DOHH2 (cell line): Measurements from ENCODE around the gene GLB1L2.

Experiments
- H3F3A ChIP-seq: fragments of 200-600 bp; sonication (generic), shearing (Covaris generic); 2 replicates; pipeline ENCODE4 v1.6.0; 2016; ENCODE audit warnings: antibody characterized with exemption, mild to moderate bottlenecking; ENCODE audit not compliant: control insufficient read depth, insufficient read depth
- H3K27ac ChIP-seq: fragments of 200-600 bp; sonication (generic); 2 replicates; pipeline ENCODE4 v1.5.1; 2014; ENCODE audit warnings: low read depth, mild to moderate bottlenecking, low read length, moderate library complexity
- H3K27me3 ChIP-seq: fragments of 200-600 bp; sonication (generic); 2 replicates; pipeline ENCODE4 v1.6.1; 2014; ENCODE audit warnings: mild to moderate bottlenecking, low read length, mixed read lengths; ENCODE audit not compliant: control insufficient read depth
- H3K36me3 ChIP-seq: fragments of 200-600 bp; sonication (generic); 2 replicates; pipeline ENCODE4 v1.6.1; 2014; ENCODE audit warnings: mild to moderate bottlenecking, low read length, moderate library complexity, mixed read lengths; ENCODE audit not compliant: control insufficient read depth
- H3K4me1 ChIP-seq: fragments of 200-600 bp; sonication (generic); 2 replicates; pipeline ENCODE4 v1.6.1; 2014; ENCODE audit warnings: mild to moderate bottlenecking, low read length, mixed read lengths; ENCODE audit not compliant: control insufficient read depth
- H3K4me2 ChIP-seq: fragments of 200-600 bp; sonication (generic); 2 replicates; pipeline ENCODE4 v1.6.0; 2014; ENCODE audit warnings: mild to moderate bottlenecking, low read length, moderate library complexity
- H3K4me3 ChIP-seq: fragments of 200-600 bp; sonication (generic); 2 replicates; pipeline ENCODE4 v1.5.1; 2014; ENCODE audit warnings: mild to moderate bottlenecking, low read length, mixed read lengths
- H3K79me2 ChIP-seq: fragments of 200-600 bp; sonication (generic); 2 replicates; pipeline ENCODE4 v1.6.1; 2014; ENCODE audit warnings: mild to moderate bottlenecking, low read length, mixed read lengths; ENCODE audit not compliant: control insufficient read depth
- H3K9me2 ChIP-seq: fragments of 200-600 bp; sonication (generic); replicated peaks from 2 replicates; pipeline ENCODE4 v1.6.1; 2014; ENCODE audit warnings: mild to moderate bottlenecking, low read length, mixed read lengths; ENCODE audit not compliant: control insufficient read depth
- H3K9me3 ChIP-seq: fragments of 200-600 bp; sonication (generic); 2 replicates; pipeline ENCODE4 v1.6.1; 2014; ENCODE audit warnings: antibody characterized with exemption, low read length, mixed read lengths; ENCODE audit not compliant: control insufficient read depth, insufficient read depth
- H4K20me1 ChIP-seq: fragments of 200-600 bp; sonication (generic); 2 replicates; pipeline ENCODE4 v1.6.0; 2014; ENCODE audit warnings: low read depth, mild to moderate bottlenecking, antibody characterized with exemption, low read length, moderate library complexity; ENCODE audit not compliant: control insufficient read depth, insufficient read depth
- EZH2phosphoT487 ChIP-seq: fragments of 200-600 bp; sonication (generic); IDR thresholded peaks from 2 replicates; pipeline ENCODE4 v1.6.1; 2017; ENCODE audit warnings: borderline replicate concordance, mild to moderate bottlenecking, antibody characterized with exemption, low read length, moderate library complexity, mixed read lengths
- TF ChIP-seq, protein P1 (sequence below): fragments of 200-600 bp; sonication (generic); IDR thresholded peaks from one replicate; pipeline ENCODE4 v1.5.1; 2014; ENCODE audit warnings: antibody characterized with exemption, mild to moderate bottlenecking, low read depth, low read length; ENCODE audit not compliant: poor library complexity, severe bottlenecking

GLB1L2 gene

DNA sequence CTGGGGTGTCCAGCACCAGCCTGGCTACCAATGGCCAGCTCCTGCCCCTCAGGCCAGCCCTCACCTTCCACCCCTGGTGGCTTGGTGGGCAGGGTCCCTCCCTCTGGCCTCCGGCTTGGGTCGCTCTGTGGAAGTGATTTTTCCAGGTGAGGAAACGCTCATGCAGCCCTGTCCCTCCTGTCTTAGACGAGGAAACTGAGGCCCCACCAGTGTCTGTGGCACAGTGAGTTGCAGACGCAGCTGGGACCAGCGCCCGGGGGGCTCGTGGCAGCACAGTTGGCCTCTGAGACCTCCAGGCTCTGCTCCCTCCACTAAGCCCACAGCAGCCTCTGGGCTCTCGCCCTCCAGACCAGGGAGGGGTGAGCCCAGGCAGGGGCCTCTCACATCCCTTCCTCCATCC is 74.1 kb downstream of the GLB1L2 start:
- H4K20me1 ChIP-seq = no peaks in the 10 kb centered on the region

GRCh38 chr11:134406264-134407185 is 74.7 kb downstream of the GLB1L2 start:
- Histone ChIP-seq H3K27ac (no peak overlapping the region), H3K79me2 (no peaks in the 10 kb centered on the region), H3K9me3 (no peaks in the 10 kb centered on the region), H3K27me3 (no peaks in the 10 kb centered on the region), H3K4me3 (no peak overlapping the region), H3K36me3 (no peaks in the 10 kb centered on the region), H3K4me2 (no peak overlapping the region), H3F3A (no peaks in the 10 kb centered on the region), H4K20me1 (no peaks in the 10 kb centered on the region), H3K9me2 (no peaks in the 10 kb centered on the region), H3K4me1 (no peaks in the 10 kb centered on the region)
- TF ChIP-seq, protein P1, sequence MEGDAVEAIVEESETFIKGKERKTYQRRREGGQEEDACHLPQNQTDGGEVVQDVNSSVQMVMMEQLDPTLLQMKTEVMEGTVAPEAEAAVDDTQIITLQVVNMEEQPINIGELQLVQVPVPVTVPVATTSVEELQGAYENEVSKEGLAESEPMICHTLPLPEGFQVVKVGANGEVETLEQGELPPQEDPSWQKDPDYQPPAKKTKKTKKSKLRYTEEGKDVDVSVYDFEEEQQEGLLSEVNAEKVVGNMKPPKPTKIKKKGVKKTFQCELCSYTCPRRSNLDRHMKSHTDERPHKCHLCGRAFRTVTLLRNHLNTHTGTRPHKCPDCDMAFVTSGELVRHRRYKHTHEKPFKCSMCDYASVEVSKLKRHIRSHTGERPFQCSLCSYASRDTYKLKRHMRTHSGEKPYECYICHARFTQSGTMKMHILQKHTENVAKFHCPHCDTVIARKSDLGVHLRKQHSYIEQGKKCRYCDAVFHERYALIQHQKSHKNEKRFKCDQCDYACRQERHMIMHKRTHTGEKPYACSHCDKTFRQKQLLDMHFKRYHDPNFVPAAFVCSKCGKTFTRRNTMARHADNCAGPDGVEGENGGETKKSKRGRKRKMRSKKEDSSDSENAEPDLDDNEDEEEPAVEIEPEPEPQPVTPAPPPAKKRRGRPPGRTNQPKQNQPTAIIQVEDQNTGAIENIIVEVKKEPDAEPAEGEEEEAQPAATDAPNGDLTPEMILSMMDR = no peak
- TF ChIP-seq EZH2phosphoT487 = no peak

More for the DNA sequence above, 74.1 kb downstream of the GLB1L2 start:
- no peaks in the 10 kb centered on the region for H3F3A ChIP-seq
- no peak overlapping the region for H3K4me2 ChIP-seq
- no peaks in the 10 kb centered on the region for H3K79me2 ChIP-seq
- H3K36me3 ChIP-seq = no peaks in the 10 kb centered on the region
- H3K27ac ChIP-seq = no peak overlapping the region
- TF ChIP-seq, protein P1 = no peak
- no peak for TF ChIP-seq EZH2phosphoT487
- H3K9me2 ChIP-seq = no peaks in the 10 kb centered on the region
- no peaks in the 10 kb centered on the region for H3K9me3 ChIP-seq
- H3K4me1 ChIP-seq = no peaks in the 10 kb centered on the region
- H3K4me3 ChIP-seq = no peak overlapping the region
- H3K27me3 ChIP-seq = no peaks in the 10 kb centered on the region

DNA sequence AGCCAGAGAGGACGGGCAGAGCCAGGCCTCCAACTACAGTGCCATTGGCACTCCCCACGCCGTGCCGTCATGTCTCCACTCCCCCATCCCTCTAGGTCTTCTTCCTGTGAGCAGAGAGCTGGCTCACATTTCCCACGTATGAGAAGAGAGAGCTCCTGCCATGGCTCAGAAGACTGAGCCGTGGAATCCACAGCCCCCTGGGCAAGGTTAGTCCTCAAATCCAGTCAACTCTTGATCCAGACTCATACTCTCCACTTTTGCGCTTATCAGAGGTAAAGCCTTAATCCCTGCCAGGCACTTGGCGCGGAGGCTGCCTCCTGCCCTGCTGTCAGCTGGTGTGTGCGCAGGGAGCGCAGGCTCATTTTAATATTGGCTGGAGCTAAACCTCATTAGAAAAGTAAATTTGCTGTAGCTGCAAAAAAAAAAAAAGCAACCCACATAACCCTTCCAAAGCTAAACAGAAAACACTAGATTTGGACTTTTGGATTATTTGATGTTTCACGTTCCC is 75.6 kb downstream of the GLB1L2 start:
- no peak overlapping the region for H3K4me3 ChIP-seq
- no peaks in the 10 kb centered on the region for H3K9me2 ChIP-seq
- H3K4me1 ChIP-seq = no peaks in the 10 kb centered on the region
- TF ChIP-seq EZH2phosphoT487 = no peak
- TF ChIP-seq, protein P1 = no peak
- H3K4me2 ChIP-seq = no peak overlapping the region
- no peaks in the 10 kb centered on the region for H3K36me3 ChIP-seq
- H3F3A ChIP-seq = no peaks in the 10 kb centered on the region
- no peaks in the 10 kb centered on the region for H4K20me1 ChIP-seq
- H3K79me2 ChIP-seq = no peaks in the 10 kb centered on the region
- H3K27ac ChIP-seq = no peak overlapping the region
- H3K27me3 ChIP-seq = no peaks in the 10 kb centered on the region
- no peaks in the 10 kb centered on the region for H3K9me3 ChIP-seq
